HG03108 (cell line): ENCODE measurements around the gene RHOBTB3.
"Not testable (repeated sequence)": the region's sequence is repeated elsewhere in the genome, so short reads cannot be mapped to it uniquely, and the experiment has no call there.

Experiments
- ATAC-seq: cut with Tn5 transposase; IDR thresholded peaks from one replicate; pipeline ENCODE4 v1.9.1; 2021; ENCODE audit warnings: moderate library complexity; ENCODE audit not compliant: unreplicated experiment

Gene RHOBTB3

DNA sequence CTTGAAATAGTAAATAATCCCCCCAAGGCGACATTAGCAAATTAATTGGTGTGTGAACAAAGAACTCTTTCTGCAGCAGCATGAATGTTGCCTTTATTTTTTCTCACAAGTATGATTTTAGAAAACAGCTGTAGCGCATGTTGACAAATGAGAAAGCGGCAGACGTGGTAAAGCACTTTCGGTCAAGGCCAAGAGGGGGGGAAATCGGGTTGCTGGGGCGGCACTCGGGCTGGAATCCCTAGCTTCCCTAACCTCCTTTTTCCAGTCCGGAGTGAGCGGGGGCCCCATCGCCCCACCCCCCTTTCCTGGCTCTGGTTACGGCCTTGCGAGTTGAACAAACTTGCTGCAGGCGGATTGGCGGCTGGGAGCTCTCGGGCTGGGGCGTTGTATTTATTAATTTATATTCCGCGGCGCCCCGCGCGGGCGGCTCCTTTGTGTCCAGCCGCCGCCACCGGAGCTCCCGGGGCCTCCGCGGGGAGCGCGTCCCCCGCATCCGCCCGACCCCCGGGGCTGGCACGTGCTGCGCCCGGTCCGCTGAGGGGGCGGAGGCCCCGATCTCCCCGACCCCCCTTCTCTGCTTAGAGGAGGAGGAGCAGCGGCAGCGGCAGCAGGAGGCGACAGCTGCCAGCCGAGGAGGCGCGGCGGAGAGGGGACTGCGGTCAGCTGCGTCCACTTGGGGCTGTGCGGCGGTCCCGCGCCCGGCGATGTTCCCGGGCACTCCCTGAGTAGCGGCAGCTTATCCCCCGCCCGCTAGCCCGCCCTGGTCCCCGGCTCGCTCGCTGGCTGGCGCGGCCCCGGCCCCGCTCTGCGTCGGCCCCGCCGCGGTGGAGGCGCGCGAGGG, at the start of gene RHOBTB3:
TSS of gene RHOBTB3 (plus strand) at position 607 of the 841 bp plus-strand sequence. CDS start 347 bp downstream, outside the sequence.
- peak; percentile 45 for ATAC-seq

DNA sequence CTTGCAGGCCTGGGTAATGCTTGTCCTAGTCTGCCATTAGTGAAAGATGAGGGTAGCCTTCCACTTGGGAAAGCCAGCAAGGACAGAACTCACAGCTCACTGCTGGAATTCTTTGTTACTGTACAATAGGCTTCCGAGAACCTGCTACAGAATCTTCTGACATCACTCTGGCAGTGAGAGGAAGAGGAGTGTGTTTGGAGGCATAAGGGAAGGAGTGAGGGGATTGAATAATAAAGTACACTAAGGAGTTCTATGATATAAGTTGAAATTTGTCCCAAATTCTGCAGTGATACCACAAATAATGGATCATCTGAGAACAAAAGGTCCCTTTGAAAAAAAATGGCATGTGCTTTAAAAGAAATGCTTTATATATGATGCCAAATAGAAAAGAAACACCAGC, 48.2 kb upstream of the RHOBTB3 start, which contains the start of gene SPATA9:
TSS of gene SPATA9 (minus strand) at position 101 of the 400 bp plus-strand sequence. CDS start 137 bp downstream, outside the sequence.
- no peak for ATAC-seq

GRCh38 chr5:95684361-95684760, 46.8 kb upstream of the RHOBTB3 start:
- ATAC-seq = no peak

- no peak for ATAC-seq
These were observed 44.5 kb upstream of the RHOBTB3 start for GRCh38 chr5:95686651-95687050.

DNA sequence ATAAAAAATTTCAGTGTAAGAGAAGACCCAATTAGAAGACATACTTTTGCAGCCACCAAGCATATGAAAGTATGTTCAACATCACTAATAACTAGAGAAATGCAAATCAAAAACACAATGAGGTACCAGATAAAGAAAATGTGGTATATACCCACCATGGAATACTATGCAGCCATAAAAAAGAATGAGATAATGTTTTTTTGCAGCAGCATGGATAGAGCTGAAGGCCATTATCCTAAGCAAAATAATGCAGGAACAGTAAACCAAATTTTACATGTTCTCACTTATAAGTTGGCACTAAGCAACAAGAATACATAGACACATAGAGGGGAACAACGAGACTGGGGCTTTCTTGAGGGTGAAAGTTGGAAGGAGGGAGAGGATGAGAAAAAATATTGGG, 41.5 kb upstream of the RHOBTB3 start:
- ATAC-seq = no peak

DNA sequence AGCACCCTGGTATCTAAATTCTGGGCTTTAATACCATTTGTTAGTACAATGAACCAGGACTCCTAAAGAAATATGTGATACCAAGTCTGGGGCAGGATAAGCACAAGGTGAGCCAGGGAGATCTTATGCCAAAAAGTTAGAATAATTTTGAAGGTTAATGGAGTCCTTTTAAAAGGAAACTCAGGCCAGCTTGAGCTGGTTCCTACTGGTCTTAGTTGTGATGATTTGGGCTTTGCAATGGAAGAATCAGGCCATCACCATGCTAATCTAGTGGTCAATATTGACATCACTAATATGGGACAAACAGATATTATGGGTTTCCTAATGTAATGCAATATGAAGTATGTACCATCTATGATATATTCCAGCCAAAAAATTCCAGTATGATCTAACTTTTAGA, 40.8 kb upstream of the RHOBTB3 start:
- no peak for ATAC-seq

DNA sequence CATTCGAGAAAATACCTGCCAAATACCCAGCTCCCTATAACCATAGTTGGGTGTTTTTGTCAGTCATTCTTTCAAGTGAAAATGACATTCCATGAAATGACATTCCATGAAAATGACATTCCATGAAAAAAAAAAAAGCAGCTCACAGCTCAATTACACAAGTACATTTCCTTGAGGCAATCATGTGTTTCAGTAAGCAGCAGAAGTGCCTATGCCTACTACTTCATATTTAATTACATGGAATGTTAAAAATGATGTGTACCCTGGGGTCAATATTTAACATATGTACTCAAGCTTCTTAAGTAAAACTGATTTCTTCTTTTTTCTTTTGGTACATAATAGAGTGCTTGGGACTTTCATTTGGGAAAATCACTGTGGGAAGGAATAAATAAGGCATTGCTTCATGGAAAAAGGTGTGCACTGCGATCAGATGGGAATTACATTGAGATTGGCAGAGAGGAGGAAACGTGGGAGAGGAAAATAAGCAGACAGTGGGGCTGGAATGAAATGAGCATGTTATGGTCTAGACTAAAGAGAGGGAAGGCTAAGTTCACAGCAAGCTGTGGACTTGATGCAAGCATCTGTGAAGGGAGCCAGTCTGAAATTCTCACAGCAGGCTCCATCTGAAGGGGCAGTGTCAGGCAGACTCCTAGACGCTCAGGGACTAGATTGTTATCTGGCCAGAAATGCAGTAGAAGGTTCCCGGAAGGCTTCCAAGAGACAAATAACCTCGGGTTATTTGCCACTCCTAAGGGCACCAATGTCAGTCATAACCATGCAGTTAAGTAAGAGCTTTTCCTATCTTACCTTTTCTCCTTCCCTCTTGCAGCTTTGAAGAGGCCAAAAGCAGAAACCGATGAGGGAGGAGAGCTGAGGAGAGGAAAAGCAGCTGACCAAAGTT, 33.1 kb upstream of the RHOBTB3 start:
- ATAC-seq = no peak

GRCh38 chr5:95699337-95699736, 31.8 kb upstream of the RHOBTB3 start:
- no peak for ATAC-seq

DNA sequence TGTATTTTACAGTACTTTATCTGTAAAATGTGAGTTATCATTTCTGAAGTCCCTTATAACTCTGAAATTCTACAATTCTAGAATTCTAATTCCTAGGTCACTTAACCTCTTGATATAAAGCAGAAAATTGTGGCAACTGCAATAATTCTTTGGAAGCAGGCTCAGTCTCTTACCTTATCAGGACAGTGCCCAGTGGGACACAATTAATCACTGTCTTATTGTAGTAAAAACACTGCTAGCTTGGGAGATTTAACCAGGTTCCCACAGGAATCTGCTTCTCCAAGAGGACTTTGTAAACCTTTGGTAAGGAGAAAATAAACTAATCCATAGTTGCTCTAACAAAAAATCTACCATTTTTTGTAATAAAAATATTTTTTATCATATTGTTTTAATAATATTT, 30.1 kb upstream of the RHOBTB3 start:
- ATAC-seq = no peak

GRCh38 chr5:95704150-95704549, 27.0 kb upstream of the RHOBTB3 start:
- ATAC-seq = no peak

GRCh38 chr5:95706196-95706595, 24.9 kb upstream of the RHOBTB3 start:
- not testable (repeated sequence) for ATAC-seq

DNA sequence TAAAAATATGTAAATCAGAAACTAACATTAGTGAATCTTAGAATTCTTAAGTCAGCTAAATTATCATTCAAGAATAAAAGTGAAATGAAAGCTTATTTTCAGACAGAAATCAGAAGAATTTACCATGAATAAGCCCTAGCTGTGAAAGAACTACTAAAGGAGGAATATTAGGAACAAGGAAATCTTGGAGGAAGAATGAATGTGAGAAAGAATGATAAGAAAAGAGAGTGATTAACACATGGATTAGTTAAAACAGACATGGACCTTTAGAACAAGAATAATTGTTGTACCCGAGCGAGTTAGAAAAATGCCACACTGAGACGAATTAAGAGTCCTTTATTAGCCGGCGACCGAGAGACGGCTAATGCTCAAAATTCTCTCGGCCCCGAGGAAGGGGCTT, 24.1 kb upstream of the RHOBTB3 start:
- no peak for ATAC-seq

- not testable (repeated sequence) for ATAC-seq
These were observed 23.5 kb upstream of the RHOBTB3 start for GRCh38 chr5:95707534-95708188.

DNA sequence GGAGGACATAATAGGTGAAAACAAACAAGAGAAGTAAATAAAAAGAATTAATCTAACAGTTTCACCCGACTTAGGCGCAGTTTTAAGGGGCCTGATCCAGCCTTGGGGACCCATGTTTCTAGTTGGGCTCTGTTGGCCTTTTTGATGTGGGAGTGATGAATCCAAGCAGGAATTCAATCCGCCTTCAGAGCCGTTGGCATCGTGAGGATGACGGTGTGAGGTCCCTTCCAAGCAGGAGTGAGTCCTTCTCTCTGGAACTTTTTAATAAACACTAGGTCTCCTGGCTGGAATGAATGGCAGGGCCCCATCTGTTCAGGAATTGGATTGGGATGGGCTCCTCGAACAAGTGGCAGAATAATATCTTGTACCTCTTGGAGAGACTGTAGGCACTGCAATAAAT, 22.3 kb upstream of the RHOBTB3 start:
- no peak for ATAC-seq

DNA sequence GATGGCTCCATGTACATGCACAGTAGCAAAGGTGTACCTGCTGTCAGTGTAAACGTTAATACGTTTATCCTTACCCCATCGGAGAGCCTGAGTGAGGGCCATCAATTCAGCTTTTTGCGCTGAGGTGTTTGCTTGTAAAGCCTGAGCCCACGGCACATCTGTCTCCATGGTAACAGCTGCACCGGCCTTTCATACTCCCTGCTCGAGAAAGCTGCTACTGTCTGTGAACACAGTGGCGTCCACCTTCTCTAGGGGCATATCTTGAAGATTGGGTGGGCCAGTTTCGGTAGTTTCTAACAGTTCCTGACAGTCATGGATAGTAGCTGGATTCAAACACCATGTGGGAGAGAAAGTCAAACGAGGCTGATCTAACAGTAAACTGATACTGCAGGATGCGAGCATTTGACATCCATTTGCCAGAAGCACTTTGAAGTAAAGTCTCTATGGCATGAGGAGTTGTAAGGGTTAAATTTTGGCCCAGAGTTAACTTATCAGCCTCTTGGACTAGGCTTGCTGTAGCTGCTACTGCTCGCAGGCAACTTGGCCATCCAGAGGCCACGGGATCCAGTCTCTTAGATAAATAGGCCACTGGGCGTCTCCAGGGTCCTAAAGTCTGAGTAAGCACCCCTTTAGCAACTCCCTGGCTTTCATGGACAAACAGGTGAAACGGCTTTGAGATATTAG, 21.0 kb upstream of the RHOBTB3 start:
- ATAC-seq = no peak

DNA sequence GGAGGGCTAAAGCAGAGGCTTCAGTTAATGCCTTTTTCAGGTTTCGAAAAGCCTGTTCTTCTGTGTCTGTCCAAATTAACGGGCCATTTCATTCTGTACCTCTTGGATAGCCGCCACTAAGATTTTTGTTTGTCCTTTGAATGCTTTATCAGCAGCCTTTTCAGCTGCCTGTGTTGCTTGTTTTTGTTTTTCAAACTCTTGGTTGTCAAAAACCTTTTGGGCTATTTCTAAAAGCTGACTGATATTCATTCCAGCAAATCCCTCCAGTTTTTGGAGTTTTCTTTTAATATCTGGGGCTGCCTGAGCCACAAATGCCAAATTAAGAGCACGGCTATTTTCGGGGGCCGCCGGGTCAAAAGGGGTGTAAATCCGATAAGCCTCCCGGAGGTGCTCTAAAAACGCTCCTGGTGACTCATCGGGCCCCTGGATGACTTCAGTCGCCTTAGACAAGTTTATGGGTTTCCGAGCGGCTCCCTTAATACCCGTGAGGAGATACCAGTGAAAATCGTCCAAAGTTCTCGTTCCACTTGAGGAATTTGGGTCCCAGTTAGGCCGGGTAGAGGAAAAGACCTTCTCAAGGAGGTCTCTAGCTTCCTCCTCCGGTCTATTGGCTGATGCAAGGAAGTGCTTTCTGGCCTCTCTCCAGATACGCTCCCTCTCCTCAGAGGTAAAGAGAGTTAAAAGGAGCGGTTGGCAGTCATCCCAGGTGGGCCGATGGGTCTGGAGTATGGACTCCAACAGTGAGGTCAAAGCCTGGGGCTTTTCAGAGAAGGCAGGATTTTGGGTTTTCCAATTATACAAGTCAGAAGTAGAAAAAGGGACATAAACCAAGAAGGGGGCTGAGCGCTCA, 20.3 kb upstream of the RHOBTB3 start:
- not testable (repeated sequence) for ATAC-seq

DNA sequence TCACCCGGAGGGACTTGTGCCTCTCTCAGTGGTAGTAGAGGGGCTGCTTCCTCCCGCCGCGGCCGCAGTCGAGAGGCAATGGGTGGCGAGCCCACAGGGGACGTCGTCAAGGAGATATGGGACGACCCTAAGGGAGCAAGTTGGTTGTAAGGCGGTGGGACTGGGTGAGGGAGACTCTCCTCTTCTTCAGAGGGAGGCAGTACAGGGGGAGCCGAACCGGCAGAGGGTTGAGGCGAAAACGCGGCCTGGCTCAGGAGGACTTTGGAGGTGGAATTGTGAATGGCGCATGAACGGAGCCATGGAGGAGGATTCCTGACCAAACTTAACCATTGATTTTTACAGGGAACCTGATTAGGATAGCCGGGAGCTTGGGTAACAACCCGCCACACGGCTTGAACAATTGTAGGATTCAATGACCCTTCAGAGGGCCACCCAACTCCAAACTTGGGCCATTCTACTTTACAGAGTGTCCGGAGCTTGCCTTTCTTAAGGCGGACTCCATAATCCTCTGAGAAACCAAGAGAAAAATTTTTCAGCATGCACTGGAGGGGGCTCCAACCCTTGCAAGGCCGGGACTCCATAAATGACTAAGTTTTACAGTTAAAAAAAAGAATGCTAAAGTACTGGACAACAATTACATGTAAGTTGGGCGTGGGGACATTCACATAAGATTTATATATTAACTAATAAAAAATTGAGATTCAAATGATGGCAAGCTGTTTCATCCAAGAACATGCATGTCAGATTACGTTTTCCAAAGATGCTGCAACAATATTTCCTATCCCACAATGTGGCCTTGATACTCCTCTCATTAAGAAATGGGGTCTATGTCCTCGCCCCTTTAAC, 19.4 kb upstream of the RHOBTB3 start:
- no peak for ATAC-seq

DNA sequence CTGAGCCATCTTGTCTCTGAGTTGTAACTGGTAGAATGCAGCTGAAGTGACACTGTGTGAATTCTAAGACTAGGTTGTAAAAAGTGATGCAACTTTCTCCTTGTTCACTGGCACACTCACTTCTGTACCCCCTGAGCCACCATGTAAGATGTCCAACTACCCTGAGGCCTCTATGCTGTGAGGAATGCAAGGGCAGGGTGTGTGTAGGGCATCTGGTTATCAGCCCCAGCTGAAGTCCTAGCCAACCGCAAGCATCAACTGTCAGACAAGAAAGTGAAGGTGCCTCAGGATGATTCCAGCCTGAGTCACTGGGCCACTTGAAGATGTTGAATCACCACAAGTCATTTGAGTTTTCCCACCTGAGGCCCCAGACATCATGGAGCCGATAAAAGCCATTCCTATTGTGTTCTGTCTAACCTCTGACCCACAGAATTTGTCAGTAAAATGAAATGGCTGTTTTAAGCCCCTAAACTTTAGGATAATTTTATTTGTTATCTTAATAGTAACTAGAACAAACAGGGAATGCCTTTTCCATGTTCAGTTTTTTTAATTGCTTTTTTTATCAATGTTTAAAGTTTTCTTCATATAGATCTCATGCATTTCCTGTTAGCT, 18.7 kb upstream of the RHOBTB3 start:
- ATAC-seq = no peak
